HG02970 (cell line): ENCODE results near the gene NNT.
"Not testable (repeated sequence)": the region's sequence is repeated elsewhere in the genome, so short reads cannot be mapped to it uniquely, and the experiment has no call there.

Experiments
- ATAC-seq: cut with Tn5 transposase; IDR thresholded peaks from one replicate; pipeline ENCODE4 v1.9.1; 2021; ENCODE audit warnings: mild to moderate bottlenecking, moderate library complexity, moderate number of reproducible peaks; ENCODE audit not compliant: unreplicated experiment, low FRiP score

The NNT gene

GRCh38 chr5:43699910-43700309, 96.9 kb downstream of the NNT start:
- ATAC-seq: no peak

- no peak for ATAC-seq
Observed at GRCh38 chr5:43700601-43701000, 97.6 kb downstream of the NNT start.

- ATAC-seq: no peak
Observed at GRCh38 chr5:43701227-43701626, 98.2 kb downstream of the NNT start.

- ATAC-seq: no peak
Observed at GRCh38 chr5:43702293-43702692, 99.3 kb downstream of the NNT start.

GRCh38 chr5:43702815-43703214, 99.8 kb downstream of the NNT start:
- ATAC-seq: no peak

GRCh38 chr5:43704243-43704642, 101.3 kb downstream of the NNT start:
- no peak for ATAC-seq

GRCh38 chr5:43706576-43706975, 103.6 kb downstream of the NNT start:
- not testable (repeated sequence) for ATAC-seq

- ATAC-seq: no peak
Observed at GRCh38 chr5:43711496-43711895, 108.5 kb downstream of the NNT start.

GRCh38 chr5:43712081-43712480, 109.1 kb downstream of the NNT start:
- no peak for ATAC-seq

GRCh38 chr5:43719783-43720182, 116.8 kb downstream of the NNT start:
- not testable (repeated sequence) for ATAC-seq

GRCh38 chr5:43728581-43728980, 125.6 kb downstream of the NNT start:
- no peak for ATAC-seq

GRCh38 chr5:43729846-43730478, 127.0 kb downstream of the NNT start:
- no peak for ATAC-seq

GRCh38 chr5:43730832-43731342, 127.9 kb downstream of the NNT start:
- ATAC-seq: no peak

- no peak for ATAC-seq
Observed at GRCh38 chr5:43731573-43731972, 128.6 kb downstream of the NNT start.

- not testable (repeated sequence) for ATAC-seq
Observed at GRCh38 chr5:43745923-43746548, 143.1 kb downstream of the NNT start.

- ATAC-seq: no peak
Observed at GRCh38 chr5:43750809-43751208, 147.8 kb downstream of the NNT start.

GRCh38 chr5:43753069-43753468, 150.1 kb downstream of the NNT start:
- ATAC-seq: no peak
